HCEC 1CT (cell line): ENCODE results near the gene TMEM250.

ENCODE experiments used
- DNase-seq: peaks from one replicate; pipeline ENCODE4 v3.0.0-alpha.2; 2017

Gene TMEM250

DNA sequence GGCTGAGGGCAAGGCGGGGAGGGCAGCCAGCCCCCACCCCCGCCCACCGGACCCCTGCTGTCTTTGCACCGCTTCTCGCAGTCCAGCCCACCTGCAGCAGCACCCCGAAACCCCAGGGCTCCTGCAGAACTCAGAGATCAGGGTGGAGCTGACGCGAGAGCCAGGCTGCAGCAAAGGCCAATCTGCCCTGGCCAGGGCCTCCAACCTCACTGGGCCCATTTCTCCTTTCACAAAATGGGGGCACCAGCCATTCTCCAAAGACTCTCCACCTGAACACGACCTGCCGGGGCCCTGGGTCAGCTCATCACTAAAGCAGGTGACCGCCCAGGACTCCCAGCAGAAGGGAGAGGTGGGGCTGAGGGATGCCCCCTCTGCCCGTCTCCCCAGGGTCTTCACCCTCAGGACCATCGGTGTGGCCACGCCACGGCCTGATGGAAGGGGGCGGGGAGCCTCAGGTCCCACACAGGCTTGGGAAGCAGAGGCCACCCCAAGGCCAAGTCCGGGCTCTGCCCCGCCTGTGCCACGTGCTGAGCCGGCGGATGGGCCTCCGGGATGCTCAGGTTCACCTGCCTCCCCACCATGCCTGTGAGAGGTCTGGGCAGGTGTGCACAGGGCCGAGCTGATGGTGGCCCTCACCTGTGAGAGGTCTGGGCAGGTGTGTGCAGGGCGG is 36.7 kb downstream of the TMEM250 start:
- no peak for DNase-seq

- DNase-seq, result no peak
Observed at GRCh38 chr9:136081113-136081825, 37.4 kb downstream of the TMEM250 start.

- no peak for DNase-seq
Observed at GRCh38 chr9:136080716-136081112, 38.0 kb downstream of the TMEM250 start.

DNA sequence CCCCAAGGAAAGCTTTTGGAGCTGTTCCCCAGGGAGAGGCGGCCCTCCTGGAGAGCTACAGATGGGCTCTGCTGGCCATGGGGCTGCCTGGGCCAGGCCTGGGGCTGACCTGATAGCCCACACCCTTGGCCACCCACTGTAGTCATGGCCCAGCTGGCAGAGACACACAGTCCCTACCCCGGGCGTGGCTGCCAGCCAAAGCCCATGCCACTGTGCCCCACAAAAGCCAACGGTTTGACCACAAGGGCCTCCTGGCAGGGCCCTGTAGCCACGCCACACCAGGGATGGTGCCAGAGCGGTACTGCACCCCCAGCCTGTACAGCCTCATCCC is 38.8 kb downstream of the TMEM250 start:
- DNase-seq, result no peak

DNA sequence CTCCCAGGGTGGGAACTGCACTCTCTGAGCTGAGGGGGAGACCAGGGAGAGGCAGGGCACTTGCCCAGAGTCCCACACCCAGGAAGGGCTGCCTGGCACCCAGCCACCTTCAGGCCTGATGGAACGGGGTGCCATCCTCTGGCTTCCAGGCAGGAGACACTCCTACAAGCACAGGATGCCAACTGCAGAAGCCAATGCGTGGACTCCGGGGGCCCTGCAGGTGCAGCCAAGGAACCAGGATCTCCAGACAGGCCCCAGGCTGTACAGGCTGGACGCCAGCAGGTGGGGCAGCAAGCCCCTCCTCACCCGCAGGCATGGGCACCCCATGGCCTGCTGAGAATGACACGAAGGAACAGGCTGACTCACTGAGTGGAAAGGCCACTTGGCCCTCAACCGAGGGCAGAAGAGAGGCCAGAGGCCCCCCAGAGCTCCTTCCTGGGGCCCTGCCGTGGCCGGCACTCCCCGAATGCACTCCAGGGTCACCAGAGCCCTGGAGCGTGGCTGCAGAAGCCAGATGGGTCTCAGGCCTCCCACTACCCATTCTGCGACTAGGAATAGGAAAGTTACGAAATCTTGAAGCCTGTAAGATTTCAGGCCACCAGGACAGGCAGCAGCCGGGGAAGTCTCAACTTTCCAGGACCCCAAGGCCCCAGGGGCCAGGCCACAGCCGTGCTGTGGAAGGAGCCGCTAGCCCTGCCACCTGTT is 39.3 kb downstream of the TMEM250 start:
- no peak for DNase-seq

GRCh38 chr9:136078498-136079011 is 40.1 kb downstream of the TMEM250 start:
- DNase-seq, result no peak

DNA sequence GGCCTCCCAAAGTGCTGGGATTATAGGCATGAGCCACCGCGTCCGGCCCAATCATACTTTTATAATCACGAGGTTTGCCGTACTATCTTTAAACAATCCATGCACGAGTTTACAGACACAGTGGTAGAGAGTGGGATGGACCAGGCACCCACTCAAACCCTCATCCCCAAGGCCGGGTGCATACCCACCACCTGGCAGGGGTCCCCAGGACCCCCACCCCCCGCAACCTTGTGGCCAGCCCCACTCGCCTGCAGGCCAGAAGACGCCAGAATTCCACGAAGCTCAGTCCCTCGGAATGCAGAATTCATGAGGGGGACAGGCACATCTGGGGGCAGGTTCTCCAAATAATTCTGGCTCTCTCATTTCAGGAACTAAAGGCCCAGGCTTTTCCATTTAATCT is 40.7 kb downstream of the TMEM250 start:
- DNase-seq, result no peak

- no peak for DNase-seq
Observed at GRCh38 chr9:136077491-136077890, 41.2 kb downstream of the TMEM250 start.

GRCh38 chr9:136075881-136076678 is 42.6 kb downstream of the TMEM250 start:
- DNase-seq, result no peak

- DNase-seq, result no peak
Observed at GRCh38 chr9:136075134-136075841, 43.4 kb downstream of the TMEM250 start.

GRCh38 chr9:136074706-136075105 is 44.0 kb downstream of the TMEM250 start:
- DNase-seq, result no peak
